HG02885 (cell line): ENCODE measurements around the gene DISC1.
"Not testable (repeated sequence)": the region's sequence is repeated elsewhere in the genome, so short reads cannot be mapped to it uniquely, and the experiment has no call there.

Experiments
- ATAC-seq: cut with Tn5 transposase; IDR thresholded peaks from one replicate; pipeline ENCODE4 v1.9.1; 2021; ENCODE audit warnings: mild to moderate bottlenecking; ENCODE audit not compliant: unreplicated experiment, poor library complexity

The DISC1 gene

DNA sequence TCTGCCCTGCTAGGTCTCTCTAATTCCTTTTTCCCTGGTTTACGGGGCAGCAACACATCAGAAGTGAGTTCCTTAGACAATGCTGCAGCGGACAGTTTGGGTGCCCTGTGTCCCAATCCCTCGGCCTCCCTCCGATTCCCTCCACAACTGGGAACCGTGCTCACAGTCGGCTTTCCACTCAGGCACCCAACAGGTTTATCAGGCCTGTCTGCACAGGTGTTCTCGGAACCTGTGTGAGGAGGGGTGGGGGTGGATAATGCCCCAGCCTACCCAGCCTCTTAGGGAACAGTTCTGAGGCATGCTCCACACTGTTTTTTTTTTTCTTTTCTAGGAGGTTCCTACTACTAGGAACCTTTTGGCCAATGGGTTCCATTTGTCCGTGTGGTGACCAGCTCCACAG, 131.2 kb downstream of the DISC1 start:
- ATAC-seq, result no peak

DNA sequence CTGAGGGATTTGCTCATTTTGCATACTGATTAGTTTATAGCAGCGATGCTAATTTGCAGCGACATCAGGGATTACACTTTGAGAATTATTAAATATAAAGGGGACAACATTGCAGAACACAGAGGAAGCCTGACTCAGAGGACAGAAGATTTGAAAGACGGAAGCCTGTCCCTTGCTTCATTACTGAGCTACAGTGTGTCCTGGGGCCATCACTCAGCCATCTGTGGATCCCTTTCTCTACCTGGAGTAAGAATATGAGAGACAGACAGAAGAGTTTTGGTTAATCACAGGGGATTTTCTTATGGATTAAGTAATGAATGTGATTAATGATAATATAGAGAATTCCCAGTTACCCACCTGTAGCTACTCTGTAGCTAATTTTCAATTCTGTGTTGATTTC, 134.7 kb downstream of the DISC1 start:
- no peak for ATAC-seq

DNA sequence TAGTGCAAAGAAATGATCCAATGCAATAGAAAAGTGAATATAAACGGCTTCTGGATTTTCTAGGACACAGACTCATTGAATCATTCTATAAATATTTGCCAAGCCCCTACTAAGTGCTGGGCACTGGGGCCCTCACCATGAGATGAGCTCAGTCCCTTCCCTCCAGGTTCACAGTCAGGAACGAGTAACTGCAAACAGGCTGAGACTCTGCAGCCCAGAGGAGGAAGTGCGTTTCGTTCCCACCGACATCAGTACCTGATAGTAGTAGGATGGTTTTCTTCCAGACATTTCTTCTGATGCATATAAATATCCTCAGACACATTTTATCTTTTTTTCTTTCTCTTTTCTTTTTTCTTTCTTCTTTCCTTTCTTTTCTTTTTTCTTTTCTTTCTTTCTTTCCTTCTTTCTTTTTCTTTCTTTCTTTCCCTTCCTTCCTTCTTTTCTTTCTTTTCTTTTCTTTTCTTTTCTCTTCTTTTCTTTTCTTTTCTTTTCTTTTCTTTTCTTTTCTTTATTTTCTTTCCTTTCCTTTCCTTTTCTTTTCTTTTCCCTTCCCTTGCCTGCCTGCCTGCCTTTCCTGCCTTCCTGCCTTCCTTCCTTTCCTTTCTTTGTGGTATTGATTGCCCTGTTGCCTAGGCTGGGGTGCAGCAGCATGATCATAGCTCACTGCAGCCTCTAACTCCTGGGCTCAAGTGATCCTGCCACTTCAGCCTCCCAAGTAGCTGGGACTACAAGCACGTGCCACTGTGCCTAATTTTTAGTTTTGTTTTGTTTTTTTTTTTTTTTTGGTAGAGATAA, 135.4 kb downstream of the DISC1 start:
- ATAC-seq, result no peak

DNA sequence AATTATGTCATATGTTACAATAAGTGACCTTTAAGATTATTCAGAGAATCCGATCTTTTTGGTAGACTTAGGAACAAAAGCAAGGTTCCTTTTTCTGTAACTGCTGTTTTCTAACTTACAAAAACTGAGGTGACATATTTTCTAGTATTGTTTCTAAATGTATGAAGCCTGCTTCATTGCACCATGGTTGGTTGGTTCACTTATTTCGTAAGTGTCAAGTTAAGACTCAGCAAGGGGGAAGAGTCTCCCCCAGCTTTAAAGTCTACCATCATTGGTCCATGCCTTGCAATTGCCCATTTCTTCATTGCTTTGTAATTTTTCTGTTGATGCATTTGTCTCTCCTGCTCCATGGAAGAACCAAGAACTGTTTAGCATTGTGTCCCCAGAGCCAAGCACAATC, 136.9 kb downstream of the DISC1 start:
- no peak for ATAC-seq

DNA sequence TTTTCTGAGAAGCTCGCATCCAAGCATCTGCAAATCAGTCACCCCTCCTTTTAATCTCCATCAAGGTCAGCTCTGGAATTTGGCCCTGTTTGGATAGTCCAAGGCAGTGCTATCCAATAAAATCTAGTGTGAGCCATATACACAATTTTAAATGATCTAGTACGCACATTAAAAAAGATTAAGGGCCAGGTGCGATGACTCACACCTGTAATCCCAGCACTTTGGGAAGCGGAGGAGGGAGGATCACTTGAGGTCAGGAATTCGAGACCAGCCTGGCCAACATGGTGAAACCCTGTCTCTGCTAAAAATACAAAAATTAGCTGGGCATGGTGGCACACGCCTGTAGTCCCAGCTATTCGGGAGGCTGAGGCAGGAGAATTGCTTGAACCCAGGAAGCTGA, 139.2 kb downstream of the DISC1 start:
- ATAC-seq, result not testable (repeated sequence)

DNA sequence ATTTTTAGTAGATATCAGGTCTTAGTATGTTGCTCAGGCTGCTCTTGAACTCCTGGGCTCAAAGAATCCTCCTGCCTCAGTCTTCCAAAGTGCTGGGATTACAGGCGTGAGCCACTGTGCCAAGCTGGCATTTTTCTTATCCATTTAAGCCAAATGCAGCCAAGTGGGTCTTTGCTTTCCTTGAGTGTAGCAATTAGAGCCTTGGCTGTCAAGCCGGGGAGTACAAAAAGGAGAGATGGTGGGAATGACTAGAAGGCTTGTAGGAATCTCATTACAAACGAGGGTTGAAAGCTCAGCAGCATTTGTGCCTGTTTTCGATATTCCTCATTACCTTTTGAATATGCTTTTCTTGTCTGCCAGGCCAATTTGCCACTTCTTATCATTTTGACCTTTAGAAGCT, 140.9 kb downstream of the DISC1 start:
- no peak for ATAC-seq

DNA sequence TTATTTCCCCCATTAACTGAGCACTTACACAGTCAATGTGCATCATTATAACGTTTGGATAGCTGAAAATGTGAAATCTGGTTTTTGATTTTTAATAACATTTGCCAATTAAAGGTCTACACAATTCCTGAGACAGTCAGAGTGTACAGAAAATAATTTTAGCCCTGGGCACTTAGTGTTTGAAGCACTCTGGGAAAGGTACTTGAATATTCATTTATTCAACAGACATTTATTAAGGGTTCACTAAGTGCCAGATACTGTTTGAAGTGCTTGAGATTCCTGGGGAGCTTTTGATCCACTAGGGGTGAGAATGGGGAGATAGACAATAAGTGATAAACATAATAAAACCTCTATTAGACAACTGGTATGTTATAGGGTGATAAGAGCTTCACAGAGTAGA, 141.8 kb downstream of the DISC1 start:
- no peak for ATAC-seq

DNA sequence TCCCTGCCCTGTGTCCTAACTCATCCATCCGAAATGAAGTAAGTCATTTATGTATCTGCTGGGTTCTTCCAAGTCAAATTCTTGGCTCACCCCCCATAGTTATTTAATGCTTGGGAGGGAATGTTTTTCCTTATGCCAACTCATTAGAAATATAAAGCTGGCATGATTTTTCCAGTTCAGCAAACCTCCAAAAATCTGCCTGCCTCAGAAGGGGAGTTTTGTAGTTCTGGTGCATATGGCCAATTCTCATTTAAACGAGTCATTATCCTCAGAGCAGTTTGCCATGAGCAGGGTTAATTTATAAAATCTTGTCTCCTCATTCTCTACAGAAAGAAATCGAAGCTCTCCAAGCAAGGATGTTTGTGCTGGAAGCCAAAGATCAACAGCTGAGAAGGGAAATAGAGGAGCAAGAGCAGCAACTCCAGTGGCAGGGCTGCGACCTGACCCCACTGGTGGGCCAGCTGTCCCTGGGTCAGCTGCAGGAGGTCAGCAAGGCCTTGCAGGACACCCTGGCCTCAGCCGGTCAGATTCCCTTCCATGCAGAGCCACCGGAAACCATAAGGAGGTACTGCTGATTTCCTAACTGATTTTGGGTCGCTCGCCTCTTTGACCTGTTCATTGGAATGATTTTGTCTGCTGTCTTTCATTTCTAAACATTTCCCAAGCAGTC, 144.1 kb downstream of the DISC1 start:
- ATAC-seq, result no peak

DNA sequence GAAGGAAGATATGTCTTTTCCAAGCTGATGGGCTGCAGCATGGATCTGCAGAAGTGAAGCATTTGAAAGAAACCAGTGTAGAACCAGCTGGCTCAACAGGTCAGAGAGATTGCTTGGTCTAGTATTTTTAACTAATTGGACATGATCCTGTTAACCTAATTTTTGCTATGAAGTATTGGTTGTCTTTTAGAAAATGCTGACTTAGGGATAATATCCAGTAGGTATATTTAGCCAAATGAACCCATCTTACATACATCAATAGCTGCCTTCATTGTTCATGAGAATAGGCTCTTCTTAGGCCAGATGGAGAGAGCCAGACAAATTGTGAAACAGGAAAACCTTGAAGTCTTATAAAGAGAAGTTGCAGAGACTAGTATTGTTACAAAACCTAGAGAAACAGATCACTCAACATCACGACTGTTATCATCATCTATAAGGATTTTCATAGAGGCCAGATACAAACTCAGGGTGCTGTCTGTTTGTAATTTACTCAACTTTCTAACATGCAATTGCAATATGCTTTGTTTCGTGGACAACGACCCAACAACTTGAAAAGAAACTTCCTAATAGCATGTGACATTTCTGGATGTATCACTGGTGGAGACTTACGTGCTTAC, 148.2 kb downstream of the DISC1 start:
- ATAC-seq, result no peak

DNA sequence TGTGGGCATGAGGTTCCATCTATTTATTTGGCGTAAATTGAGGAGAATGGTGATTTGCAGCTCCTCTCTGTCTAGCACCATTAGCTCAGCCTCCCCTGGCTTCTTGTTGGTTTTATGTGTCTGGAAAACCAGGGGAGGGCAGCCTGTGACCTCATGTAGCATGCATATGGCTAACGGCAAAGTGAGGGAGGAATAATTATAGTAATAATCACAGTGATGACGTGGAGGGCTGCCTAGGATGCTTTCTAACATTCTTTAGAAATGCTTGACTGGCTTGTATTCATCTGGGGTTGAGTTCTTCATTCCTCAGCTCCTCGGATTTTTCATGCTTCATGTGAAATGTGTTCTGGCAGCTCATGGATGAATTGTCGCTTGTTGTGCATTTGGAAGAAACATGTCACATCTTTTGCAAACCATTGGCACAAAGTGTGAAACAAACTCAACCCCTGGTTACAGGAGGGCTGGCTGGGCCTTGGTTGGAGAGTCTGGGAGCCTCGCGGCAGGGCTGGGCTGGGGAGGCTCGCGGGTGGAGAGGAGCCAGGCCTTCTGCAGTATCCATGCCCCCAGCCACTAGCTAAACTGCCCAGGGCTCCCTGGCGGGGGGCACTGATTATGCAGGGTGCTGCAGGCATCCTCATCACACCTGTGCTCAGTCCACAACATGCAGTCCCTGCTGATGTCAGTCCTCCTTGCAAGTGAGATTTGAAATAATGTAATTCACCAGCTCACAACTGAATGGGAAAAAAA, 149.6 kb downstream of the DISC1 start:
- no peak for ATAC-seq

DNA sequence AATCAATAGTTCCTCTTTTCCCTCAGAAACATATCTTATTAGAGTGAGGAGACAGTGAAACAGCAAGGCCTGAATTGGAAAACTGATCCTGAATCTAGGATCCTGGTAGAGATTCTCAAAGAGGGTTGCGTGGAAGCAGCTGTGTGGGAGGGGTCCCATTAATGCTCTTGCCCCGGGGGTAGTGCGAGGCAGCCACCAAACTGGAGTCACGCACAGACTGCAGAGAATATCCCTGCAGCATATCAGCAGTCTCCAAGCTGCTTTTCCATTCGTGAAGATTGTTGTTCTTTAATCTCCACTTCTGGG, 150.1 kb downstream of the DISC1 start:
- ATAC-seq, result no peak

DNA sequence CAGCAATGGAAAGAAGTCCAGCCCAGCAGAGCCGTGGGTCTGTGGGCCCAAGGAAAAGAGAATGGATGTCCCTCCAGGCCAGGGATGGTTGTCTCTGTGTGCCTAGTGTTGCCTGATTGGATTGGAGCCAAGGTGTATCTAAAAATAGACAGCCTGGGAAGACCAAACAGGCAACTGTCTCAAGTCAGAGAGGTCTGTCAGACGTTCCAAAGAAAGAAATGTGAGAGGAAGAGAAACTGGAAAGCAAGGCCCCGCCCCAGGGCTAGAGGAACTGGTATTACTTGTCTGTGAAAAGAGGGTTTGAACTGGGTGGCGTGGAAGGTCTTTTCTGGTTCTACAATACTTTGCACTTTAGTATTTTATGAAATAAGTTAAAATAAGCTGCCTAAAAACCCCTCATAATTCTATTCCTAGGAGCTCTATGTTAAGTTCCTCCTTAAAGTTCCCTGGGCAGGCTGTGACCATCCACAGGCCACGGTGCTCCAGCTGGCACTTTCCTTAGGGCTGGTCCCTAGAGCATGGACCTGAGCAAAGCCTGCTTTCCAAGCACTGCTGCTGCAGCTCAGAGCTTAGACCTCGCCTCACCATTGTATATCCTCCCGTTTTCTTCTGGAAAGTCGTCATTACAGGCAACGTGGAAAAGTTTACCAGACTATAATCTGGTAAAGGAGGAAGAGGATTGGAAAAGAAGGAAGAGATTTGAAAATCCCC, 151.6 kb downstream of the DISC1 start:
- no peak for ATAC-seq

DNA sequence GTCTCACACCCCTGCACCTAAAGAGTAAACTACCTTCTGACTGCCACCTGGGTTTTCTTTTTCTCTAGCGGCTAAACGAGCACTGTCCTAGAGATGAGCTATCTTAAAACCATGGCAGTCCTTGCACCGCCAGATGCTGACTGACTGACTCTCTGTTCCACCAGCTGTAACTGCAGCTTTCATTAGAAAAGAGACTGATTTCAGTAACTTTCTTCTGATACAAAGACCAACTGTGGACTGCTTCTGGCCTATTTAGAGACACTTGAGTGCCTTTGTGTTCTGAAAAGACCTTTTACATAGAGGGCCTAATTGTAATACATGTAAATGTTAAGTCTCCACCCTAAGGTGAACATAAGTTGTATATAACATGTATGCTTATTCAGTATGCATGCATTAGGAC, 152.5 kb downstream of the DISC1 start:
- ATAC-seq, result no peak

DNA sequence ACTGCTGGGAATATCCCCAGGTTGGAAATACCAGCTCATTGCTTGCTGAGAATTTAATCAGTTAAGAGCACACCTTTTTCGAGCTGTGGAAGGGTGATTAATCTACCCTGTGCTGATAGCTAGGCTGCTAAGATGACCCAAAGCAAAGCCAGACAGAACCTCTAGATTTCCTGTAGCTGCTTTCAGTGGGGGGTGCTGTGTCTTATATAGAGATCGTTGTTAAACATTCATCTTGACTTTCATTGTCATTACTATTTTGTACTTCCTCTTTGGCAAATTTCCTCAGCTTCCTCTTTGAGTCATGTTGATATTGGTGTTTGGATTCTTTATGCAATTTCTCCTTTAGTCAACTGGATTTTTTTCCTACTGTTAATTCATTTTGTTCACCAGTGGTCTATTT, 155.3 kb downstream of the DISC1 start:
- no peak for ATAC-seq

DNA sequence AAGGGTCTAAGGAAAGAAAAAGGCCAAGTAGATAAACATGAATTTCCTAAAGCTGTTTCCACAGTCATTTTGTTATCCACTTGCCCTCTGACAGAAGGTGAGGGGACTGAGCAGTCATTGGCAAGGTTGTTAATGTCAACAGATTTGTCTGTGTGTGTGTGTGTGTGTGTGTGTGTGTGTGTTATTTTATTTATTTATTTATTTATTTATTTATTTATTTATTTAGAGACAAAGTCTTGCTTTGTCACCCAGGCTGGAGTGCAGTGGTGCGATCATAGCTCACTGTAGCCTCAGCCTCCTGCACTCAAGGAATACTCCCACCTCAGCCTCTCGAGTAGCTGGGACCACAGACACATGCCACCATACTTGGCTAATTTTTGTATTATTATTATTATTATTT, 158.5 kb downstream of the DISC1 start:
- ATAC-seq, result not testable (repeated sequence)

DNA sequence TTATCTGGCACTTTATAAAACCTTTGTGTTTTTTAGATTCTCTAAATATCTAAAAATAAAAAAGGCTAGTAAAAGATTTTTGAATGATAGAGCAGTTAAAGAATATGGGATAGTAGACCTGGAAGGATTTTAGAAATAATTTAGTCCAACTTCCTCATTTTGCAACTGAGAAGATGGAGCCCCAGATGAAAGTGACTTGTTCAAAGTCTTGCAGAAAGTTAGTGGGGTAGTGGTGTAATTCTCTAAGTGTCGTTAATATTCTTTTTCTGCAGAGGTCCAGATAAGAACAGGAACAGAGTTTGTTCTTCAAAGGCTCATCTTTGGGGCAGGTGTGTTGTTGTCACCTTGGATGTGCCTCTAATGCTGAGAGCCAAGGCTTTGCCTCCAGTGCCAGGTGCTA, 159.5 kb downstream of the DISC1 start:
- no peak for ATAC-seq

DNA sequence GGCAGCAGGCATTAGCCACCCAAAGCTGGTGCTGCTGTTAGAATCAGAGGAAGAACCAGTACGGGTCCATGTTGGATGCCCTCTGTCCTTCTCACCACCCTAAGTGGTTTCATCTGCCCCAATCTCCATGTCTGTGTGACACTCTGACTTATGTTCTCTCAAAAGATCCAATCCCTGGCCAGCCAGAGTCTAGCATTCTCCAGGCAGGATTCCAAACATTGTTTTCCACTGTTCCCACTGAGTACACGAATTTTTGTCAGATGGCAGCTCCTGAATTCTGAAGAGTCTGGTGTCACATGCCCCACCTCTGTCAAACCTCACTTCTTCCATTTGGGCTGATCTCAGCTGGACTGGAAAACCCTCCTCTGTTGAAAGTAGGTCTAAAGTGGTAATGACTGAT, 166.0 kb downstream of the DISC1 start:
- no peak for ATAC-seq

DNA sequence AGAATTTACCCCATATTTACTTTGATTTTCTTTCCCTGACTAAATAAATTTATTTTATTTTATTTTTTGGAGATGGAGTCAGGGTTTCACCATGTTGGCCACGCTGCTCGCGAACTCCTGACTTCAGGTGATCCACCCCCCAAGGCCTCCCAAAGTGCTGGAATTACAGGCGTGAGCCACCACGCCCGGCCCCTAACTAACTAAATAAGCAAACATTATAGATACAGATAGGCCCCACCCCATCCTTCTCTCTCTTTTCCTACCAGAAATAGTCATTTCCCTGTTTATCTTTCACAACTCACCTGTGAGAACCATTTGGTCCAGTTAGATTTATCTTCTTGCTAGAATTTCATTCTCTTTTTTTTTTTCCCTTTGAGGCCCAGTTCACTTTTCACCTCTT, 167.3 kb downstream of the DISC1 start:
- ATAC-seq, result no peak

DNA sequence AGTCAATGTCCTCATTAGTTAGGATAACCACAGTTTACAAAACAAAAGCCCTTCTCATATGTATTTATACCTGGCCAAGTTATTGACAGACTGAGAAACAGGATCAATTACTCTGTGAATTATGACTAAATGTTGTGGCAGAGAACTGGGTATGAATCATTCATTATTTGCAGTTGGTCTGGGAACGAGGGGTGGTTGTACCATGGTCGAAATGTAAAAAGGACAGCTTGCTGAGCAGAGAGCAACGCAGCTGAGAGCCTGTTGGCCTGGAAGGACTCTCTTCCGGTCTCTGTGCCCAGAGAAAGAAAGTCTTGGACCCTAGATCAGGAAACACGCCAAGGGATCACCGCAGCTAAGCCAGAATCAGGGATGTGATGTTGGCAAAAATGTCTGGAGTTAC, 169.6 kb downstream of the DISC1 start:
- ATAC-seq, result no peak

DNA sequence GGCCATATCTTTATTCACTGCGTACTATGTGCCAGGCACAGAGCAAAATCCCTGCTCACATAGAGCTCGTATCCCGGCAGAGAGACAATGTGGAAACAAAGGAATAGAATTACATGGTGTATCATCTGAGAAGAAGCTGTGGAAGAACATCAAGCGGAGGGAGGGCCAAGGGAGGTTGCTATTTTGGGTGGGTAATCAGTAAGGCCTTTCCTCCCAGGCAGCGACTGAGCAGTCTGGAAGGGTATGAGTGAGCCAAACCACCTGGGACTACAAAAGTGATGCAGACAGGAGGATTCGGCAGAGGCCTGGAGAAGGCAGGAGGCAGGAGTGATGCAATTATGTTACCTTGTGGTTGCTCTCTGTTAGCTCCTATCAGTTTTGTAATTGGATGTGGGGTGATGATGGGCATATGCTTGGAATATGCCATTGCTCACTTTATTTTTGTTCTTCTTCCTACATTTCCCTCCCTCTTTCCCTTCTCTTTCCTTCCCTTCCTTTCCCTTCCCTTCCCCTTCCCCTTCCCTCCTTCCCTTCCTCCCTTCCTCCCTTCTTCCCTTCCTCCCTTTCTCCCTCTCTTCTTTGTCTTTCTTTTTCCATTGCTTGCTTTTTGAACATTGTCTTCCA, 172.9 kb downstream of the DISC1 start:
- ATAC-seq, result no peak
